Common myeloid progenitor, CD34-positive (primary cell): ENCODE data around the gene SERGEF.

ENCODE experiments used
- CTCF ChIA-PET: fragments of 350-600 bp; sonication (Branson Sonifier 250); formaldehyde crosslinking; loops from one replicate; lab custom pipeline; 2021; ENCODE audit warnings: antibody characterized with exemption; lab: Charles Lee
- POLR2A ChIA-PET: fragments of 350-600 bp; sonication (Branson Sonifier 250); formaldehyde crosslinking; loops from one replicate; lab custom pipeline; 2021; ENCODE audit warnings: antibody characterized with exemption; lab: Charles Lee
- DNase-seq, 3 donors: peaks; one replicate each; pipeline versions ENCODE4 v3.0.0 to v3.0.0-alpha.2; 2013
- H3K27ac ChIP-seq, 2 experiments: 1 replicate in 1 of 2; 2 replicates in 1 of 2; pipeline ENCODE4 v1.7.0; 2013; ENCODE audit warnings: inconsistent platforms in 2 of 2, low read length in 2 of 2, mild to moderate bottlenecking in 2 of 2, low read depth in 1 of 2, moderate library complexity in 1 of 2; ENCODE audit not compliant: severe bottlenecking in 2 of 2, insufficient read depth in 1 of 2, poor library complexity in 1 of 2
- H3K27me3 ChIP-seq, 5 experiments: replicated peaks in 2 of 5; 1 replicate in 3 of 5; 2 replicates in 2 of 5; pipeline versions ENCODE4 v1.6.1 to v1.7.0; 2013; ENCODE audit warnings: low read length in 4 of 5, mild to moderate bottlenecking in 2 of 5, moderate library complexity in 2 of 5, inconsistent platforms in 1 of 5; ENCODE audit not compliant: insufficient read depth in 5 of 5, control insufficient read depth in 4 of 5
- H3K36me3 ChIP-seq, 4 experiments: 1 replicate in 2 of 4; 2 replicates in 2 of 4; pipeline versions ENCODE4 v1.6.1 to v1.7.0; 2013; ENCODE audit warnings: low read length in 3 of 4, control low read depth in 1 of 4, mild to moderate bottlenecking in 1 of 4; ENCODE audit not compliant: control insufficient read depth in 4 of 4, insufficient read depth in 4 of 4
- H3K4me1 ChIP-seq, 4 experiments: 1 replicate in 3 of 4; 2 replicates in 1 of 4; pipeline versions ENCODE4 v1.6.1 to v1.7.1; 2013; ENCODE audit warnings: low read length in 3 of 4, mild to moderate bottlenecking in 3 of 4, control low read depth in 1 of 4, inconsistent platforms in 1 of 4, moderate library complexity in 1 of 4; ENCODE audit not compliant: control insufficient read depth in 4 of 4, insufficient read depth in 4 of 4; ENCODE audit errors: control extremely low read depth in 1 of 4
- H3K4me3 ChIP-seq, 7 experiments: 1 replicate in 4 of 7; 2 replicates in 3 of 7; pipeline versions ENCODE4 v1.5.1 to v1.7.0; 2013; ENCODE audit warnings: mild to moderate bottlenecking in 7 of 7, low read length in 6 of 7, moderate library complexity in 6 of 7, inconsistent platforms in 2 of 7, low read depth in 2 of 7, control low read depth in 1 of 7; ENCODE audit not compliant: insufficient read depth in 4 of 7, control insufficient read depth in 1 of 7; ENCODE audit errors: extremely low read depth in 1 of 7
- H3K9me3 ChIP-seq, 5 experiments: 1 replicate in 4 of 5; 2 replicates in 1 of 5; pipeline versions ENCODE4 v1.6.1 to v1.7.1; 2013; ENCODE audit warnings: low read length in 4 of 5, mild to moderate bottlenecking in 2 of 5, inconsistent platforms in 1 of 5, low read depth in 1 of 5, moderate library complexity in 1 of 5; ENCODE audit not compliant: control insufficient read depth in 4 of 5, insufficient read depth in 2 of 5; ENCODE audit errors: control extremely low read depth in 1 of 5
- WGBS: methylation state at CpG from one replicate; pipeline ENCODE4 v1.1.5; 2013; ENCODE audit not compliant: insufficient coverage; 5-methylcytosine and 5-hydroxymethylcytosine counted together

SERGEF gene

GRCh38 chr11:17786824-17787525 lies 225.9 kb downstream of the SERGEF start:
- ChIA-PET POLR2A (interaction anchor here (0.5 kb wide), 1 partner anchor 224 kb away, joined by 4 read pairs; no protein-coding TSS in a partner anchor), CTCF (no interaction called here)
- Histone ChIP-seq H3K4me3 (no peak overlapping the region), H3K36me3 (peaks cover 0 to 2% (median 0%) of the 10 kb centered on the region in 4 experiments), H3K9me3 (no peaks in the 10 kb centered on the region), H3K27me3 (no peaks in the 10 kb centered on the region), H3K4me1 (no peaks in the 10 kb centered on the region), H3K27ac (no peak overlapping the region)
- WGBS: over 99% methylated on average over 14 of the region's 14 CpGs
- no peak for DNase-seq

- ChIA-PET POLR2A (interaction anchor here (0.5 kb wide), 1 partner anchor 1171 kb away, joined by 3 read pairs; no protein-coding TSS in a partner anchor), CTCF (no interaction called here)
- no peaks in the 10 kb centered on the region for H3K36me3 ChIP-seq
- no peak for DNase-seq
- H3K9me3 ChIP-seq: no peaks in the 10 kb centered on the region
- 86% methylated on average over 4 of the region's 4 CpGs for WGBS
- H3K4me3 ChIP-seq: no peak overlapping the region
- H3K27ac ChIP-seq: no peak overlapping the region
- H3K4me1 ChIP-seq: no peaks in the 10 kb centered on the region
- no peaks in the 10 kb centered on the region for H3K27me3 ChIP-seq
Measured at GRCh38 chr11:17783878-17784277, 229.0 kb downstream of the SERGEF start.

GRCh38 chr11:17782603-17783337 lies 230.1 kb downstream of the SERGEF start:
- Histone ChIP-seq H3K27ac (no peak overlapping the region), H3K4me3 (no peak overlapping the region), H3K36me3 (no peaks in the 10 kb centered on the region), H3K4me1 (no peaks in the 10 kb centered on the region), H3K9me3 (no peaks in the 10 kb centered on the region), H3K27me3 (no peaks in the 10 kb centered on the region)
- ChIA-PET CTCF (interaction anchor here (1.5 kb wide), 1 partner anchor 21 kb away, joined by 4 read pairs; no protein-coding TSS in a partner anchor), POLR2A (no interaction called here)
- 90% methylated on average over 2 of the region's 4 CpGs for WGBS
- DNase-seq: no peak

- H3K9me3 ChIP-seq: no peaks in the 10 kb centered on the region
- 92% methylated on average over 12 of the region's 12 CpGs for WGBS
- no peak for DNase-seq
- H3K27ac ChIP-seq: no peak overlapping the region
- ChIA-PET POLR2A (no interaction called here), CTCF (interaction anchor here (1.5 kb wide), 1 partner anchor 20 kb away, joined by 4 read pairs; no protein-coding TSS in a partner anchor)
- no peaks in the 10 kb centered on the region for H3K36me3 ChIP-seq
- no peaks in the 10 kb centered on the region for H3K27me3 ChIP-seq
- no peaks in the 10 kb centered on the region for H3K4me1 ChIP-seq
- no peak overlapping the region for H3K4me3 ChIP-seq
Measured at GRCh38 chr11:17782145-17782544, 230.7 kb downstream of the SERGEF start.

GRCh38 chr11:17781626-17782025 lies 231.2 kb downstream of the SERGEF start:
- Histone ChIP-seq H3K27ac (no peak overlapping the region), H3K4me1 (no peaks in the 10 kb centered on the region), H3K9me3 (no peaks in the 10 kb centered on the region), H3K4me3 (no peak overlapping the region), H3K36me3 (no peaks in the 10 kb centered on the region), H3K27me3 (no peaks in the 10 kb centered on the region)
- ChIA-PET CTCF (interaction anchor here (1.5 kb wide), 1 partner anchor 20 kb away, joined by 4 read pairs; no protein-coding TSS in a partner anchor), POLR2A (interaction anchor here (0.6 kb wide), 1 partner anchor 52 kb away, joined by 3 read pairs; no protein-coding TSS in a partner anchor)
- 78% methylated on average over 4 of the region's 12 CpGs for WGBS
- DNase-seq: no peak

- no peaks in the 10 kb centered on the region for H3K9me3 ChIP-seq
- no peak overlapping the region for H3K4me3 ChIP-seq
- no peak overlapping the region for H3K27ac ChIP-seq
- no peaks in the 10 kb centered on the region for H3K36me3 ChIP-seq
- CTCF ChIA-PET: no interaction called here
- H3K27me3 ChIP-seq: no peaks in the 10 kb centered on the region
- H3K4me1 ChIP-seq: no peaks in the 10 kb centered on the region
- WGBS: 90% methylated on average over 10 of the region's 12 CpGs
- POLR2A ChIA-PET: interaction anchor here (0.6 kb wide), 1 partner anchor 52 kb away, joined by 3 read pairs; no protein-coding TSS in a partner anchor
- DNase-seq: no peak
Measured at GRCh38 chr11:17781221-17781620, 231.6 kb downstream of the SERGEF start.

GRCh38 chr11:17780668-17781067 lies 232.2 kb downstream of the SERGEF start:
- POLR2A ChIA-PET: no interaction called here
- no peaks in the 10 kb centered on the region for H3K27me3 ChIP-seq

More at GRCh38 chr11:17780668-17781067, 232.2 kb downstream of the SERGEF start:
- no peaks in the 10 kb centered on the region for H3K9me3 ChIP-seq
- whole genome bisulfite sequencing: 97% methylated on average over 12 of the region's 15 CpGs
- CTCF ChIA-PET: no interaction called here
- no peaks in the 10 kb centered on the region for H3K36me3 ChIP-seq
- H3K4me3 ChIP-seq: no peak overlapping the region
- H3K4me1 ChIP-seq: no peaks in the 10 kb centered on the region
- H3K27ac ChIP-seq: no peak overlapping the region
- DNase-seq: no peak
